HepG2 (cell line): ENCODE data around the gene HSD3B7. TPM values are rescaled to one million over a fixed set of nuclear protein-coding genes. Genes with fewer than 3 reads are reported as not detected.

ENCODE experiments used
- AGO1 ChIP-seq: fragments of 200-400 bp; formaldehyde crosslinking; IDR thresholded peaks from 2 replicates; pipeline ENCODE4 v1.6.1; 2017; ENCODE audit warnings: mild to moderate bottlenecking, low read depth, low read length, moderate library complexity; ENCODE audit not compliant: poor library complexity, severe bottlenecking
- BRD4 ChIP-seq: sonication (generic); formaldehyde crosslinking; IDR thresholded peaks from 2 replicates; pipeline ENCODE4 v1.4.0; 2020; ENCODE audit warnings: missing genetic modification reagents
- DPF2 ChIP-seq: sonication (generic); formaldehyde crosslinking; IDR thresholded peaks from 2 replicates; pipeline ENCODE4 v1.4.0; 2020; ENCODE audit warnings: mild to moderate bottlenecking, low read depth, missing genetic modification reagents, borderline replicate concordance
- EEA1 ChIP-seq: sonication (generic); formaldehyde crosslinking; IDR thresholded peaks from 2 replicates; pipeline ENCODE4 v1.5.1; 2020; ENCODE audit warnings: mild to moderate bottlenecking, missing genetic modification reagents, borderline replicate concordance
- KAT7 ChIP-seq: IDR thresholded peaks from 2 replicates; pipeline ENCODE4 v1.6.1; 2018; ENCODE audit warnings: borderline replicate concordance, missing compliant biosample characterization
- RARA ChIP-seq: IDR thresholded peaks from 2 replicates; pipeline ENCODE4 v1.6.1; 2016; ENCODE audit warnings: missing genetic modification reagents, missing compliant biosample characterization
- SNAPC2 ChIP-seq: sonication (generic); formaldehyde crosslinking; IDR thresholded peaks from 2 replicates; pipeline ENCODE4 v1.8.1; 2022; ENCODE audit warnings: mild to moderate bottlenecking, missing genetic modification reagents
- SPEN ChIP-seq: sonication (generic); formaldehyde crosslinking; IDR thresholded peaks from 2 replicates; pipeline ENCODE4 v1.5.1; 2020; ENCODE audit warnings: low read depth, mild to moderate bottlenecking, missing genetic modification reagents
- ZMYM2 ChIP-seq: sonication (generic); formaldehyde crosslinking; IDR thresholded peaks from 2 replicates; pipeline ENCODE4 v1.8.0; 2022; ENCODE audit warnings: mild to moderate bottlenecking, missing genetic modification reagents
- ZNF230 ChIP-seq: sonication (generic); formaldehyde crosslinking; IDR thresholded peaks from 2 replicates; pipeline ENCODE4 v1.4.0; 2020; ENCODE audit warnings: mild to moderate bottlenecking, missing genetic modification reagents
- ZNF713 ChIP-seq: sonication (generic); formaldehyde crosslinking; IDR thresholded peaks from 2 replicates; pipeline ENCODE4 v1.4.0; 2020; ENCODE audit warnings: mild to moderate bottlenecking, missing genetic modification reagents
- ZNF788 ChIP-seq: sonication (generic); formaldehyde crosslinking; IDR thresholded peaks from 2 replicates; pipeline ENCODE4 v1.5.0; 2020; ENCODE audit warnings: mild to moderate bottlenecking, missing genetic modification reagents, borderline replicate concordance
- ZNF878 ChIP-seq: sonication (generic); formaldehyde crosslinking; IDR thresholded peaks from 2 replicates; pipeline ENCODE4 v1.8.1; 2023; ENCODE audit warnings: mild to moderate bottlenecking, missing genetic modification reagents, moderate library complexity
- polyA plus RNA-seq, 8 experiments: library from polyadenylated mRNA; depleted of rRNA in 3 of 8; stranded (reverse) in 7 of 8; unstranded in 1 of 8; fragments of >200 nt; fragmentation: Illumina TruSeq in 4 of 8; extraction: Trizol in 4 of 8; gene quantifications; 2 replicates each; pipeline versions ENCODE4 v1.2.1 to v1.2.3, GENCODE V29; 2011 to 2016; ENCODE audit warnings: low read depth in 4 of 8, missing spikeins in 1 of 8, mixed read lengths in 1 of 8; ENCODE audit not compliant: insufficient read depth in 1 of 8
- total RNA-seq, 5 experiments: library from RNA; depleted of rRNA; stranded (reverse); fragments of >200 nt; fragmentation: Illumina TruSeq; extraction: Trizol; gene quantifications; 2 replicates each; pipeline ENCODE4 v1.2.3, GENCODE V29; 2016; ENCODE audit warnings: low read depth in 1 of 5
- TF ChIP-seq, protein P1 (sequence below): sonication (generic); formaldehyde crosslinking; IDR thresholded peaks from 2 replicates; pipeline ENCODE4 v1.4.0; 2020; ENCODE audit warnings: missing genetic modification reagents
- TF ChIP-seq, protein P2 (sequence below): IDR thresholded peaks from 2 replicates; pipeline ENCODE4 v1.6.1; 2016; ENCODE audit warnings: mild to moderate bottlenecking
- TF ChIP-seq, protein P3 (sequence below): sonication (generic); formaldehyde crosslinking; IDR thresholded peaks from 2 replicates; pipeline ENCODE4 v1.4.0; 2020; ENCODE audit warnings: low read depth, mild to moderate bottlenecking, missing genetic modification reagents
- TF ChIP-seq, protein P4 (sequence below): sonication (generic); formaldehyde crosslinking; IDR thresholded peaks from 2 replicates; pipeline ENCODE4 v1.4.0; 2020; ENCODE audit warnings: missing genetic modification reagents, borderline replicate concordance
- TF ChIP-seq, protein P5 (sequence below): sonication (generic); formaldehyde crosslinking; IDR thresholded peaks from 2 replicates; pipeline ENCODE4 v1.5.1; 2020; ENCODE audit warnings: missing genetic modification reagents, mild to moderate bottlenecking, borderline replicate concordance
- TF ChIP-seq, protein P6 (sequence below): IDR thresholded peaks from 2 replicates; pipeline ENCODE4 v1.6.1; 2012; ENCODE audit warnings: inconsistent platforms

HSD3B7 gene
- total and polyA plus RNA-seq, 2 of the 13 experiments (the other 11 are each of a cell fraction or from before 2014, with no cell fraction given) = 32.9 to 69.7 TPM

DNA sequence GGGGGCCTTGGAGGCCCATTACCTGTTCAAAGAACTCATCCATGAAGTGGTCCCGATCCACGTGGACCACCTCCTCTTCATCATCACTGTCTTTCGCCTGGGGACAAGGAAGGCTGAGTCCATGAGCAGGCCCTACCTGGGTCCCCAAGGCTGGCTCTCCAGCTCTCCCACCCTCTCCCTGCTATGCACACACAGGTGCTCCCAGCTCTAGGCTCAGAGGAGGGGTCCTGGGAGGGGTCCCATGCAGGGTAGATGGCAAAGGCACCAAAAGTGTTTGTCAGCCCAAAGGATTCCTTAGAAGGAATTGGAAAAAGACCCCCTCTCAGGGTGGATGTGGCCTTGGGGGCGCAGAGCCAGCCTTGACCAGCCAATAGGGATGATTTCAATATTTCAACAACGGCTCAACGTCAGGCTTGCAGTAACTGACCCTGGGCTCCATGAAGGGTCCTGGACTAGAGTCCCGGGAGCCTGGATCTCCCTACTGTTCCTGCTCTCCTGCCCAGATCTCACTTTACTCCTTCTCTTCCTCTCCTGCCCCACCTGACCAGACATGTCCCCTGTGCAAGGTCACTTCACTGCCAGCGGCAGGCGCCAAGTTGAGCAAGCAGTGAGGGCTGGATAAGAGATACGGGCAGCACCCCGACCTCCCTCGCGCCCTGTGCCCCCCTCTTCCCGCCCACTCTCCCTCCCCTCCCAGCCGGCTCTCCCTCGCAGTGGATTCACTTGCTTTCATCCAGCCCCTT, 16.7 kb downstream of the HSD3B7 start (continued):
- TF ChIP-seq, protein P1, sequence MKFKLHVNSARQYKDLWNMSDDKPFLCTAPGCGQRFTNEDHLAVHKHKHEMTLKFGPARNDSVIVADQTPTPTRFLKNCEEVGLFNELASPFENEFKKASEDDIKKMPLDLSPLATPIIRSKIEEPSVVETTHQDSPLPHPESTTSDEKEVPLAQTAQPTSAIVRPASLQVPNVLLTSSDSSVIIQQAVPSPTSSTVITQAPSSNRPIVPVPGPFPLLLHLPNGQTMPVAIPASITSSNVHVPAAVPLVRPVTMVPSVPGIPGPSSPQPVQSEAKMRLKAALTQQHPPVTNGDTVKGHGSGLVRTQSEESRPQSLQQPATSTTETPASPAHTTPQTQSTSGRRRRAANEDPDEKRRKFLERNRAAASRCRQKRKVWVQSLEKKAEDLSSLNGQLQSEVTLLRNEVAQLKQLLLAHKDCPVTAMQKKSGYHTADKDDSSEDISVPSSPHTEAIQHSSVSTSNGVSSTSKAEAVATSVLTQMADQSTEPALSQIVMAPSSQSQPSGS = peak; percentile 28; the same call in 1 of the 2 replicates
- TF ChIP-seq RARA (CRISPR knock-in tag) = peak; percentile 68
- TF ChIP-seq, protein P2, sequence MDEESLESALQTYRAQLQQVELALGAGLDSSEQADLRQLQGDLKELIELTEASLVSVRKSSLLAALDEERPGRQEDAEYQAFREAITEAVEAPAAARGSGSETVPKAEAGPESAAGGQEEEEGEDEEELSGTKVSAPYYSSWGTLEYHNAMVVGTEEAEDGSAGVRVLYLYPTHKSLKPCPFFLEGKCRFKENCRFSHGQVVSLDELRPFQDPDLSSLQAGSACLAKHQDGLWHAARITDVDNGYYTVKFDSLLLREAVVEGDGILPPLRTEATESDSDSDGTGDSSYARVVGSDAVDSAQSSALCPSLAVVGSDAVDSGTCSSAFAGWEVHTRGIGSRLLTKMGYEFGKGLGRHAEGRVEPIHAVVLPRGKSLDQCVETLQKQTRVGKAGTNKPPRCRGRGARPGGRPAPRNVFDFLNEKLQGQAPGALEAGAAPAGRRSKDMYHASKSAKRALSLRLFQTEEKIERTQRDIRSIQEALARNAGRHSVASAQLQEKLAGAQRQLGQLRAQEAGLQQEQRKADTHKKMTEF = peak; percentile 39; the same call in 1 of the 2 replicates
- no peak for TF ChIP-seq AGO1
- peak; percentile 67; the same call in 1 of the 2 replicates for TF ChIP-seq ZNF788 (CRISPR knock-in tag)
- no peak for TF ChIP-seq SNAPC2
- TF ChIP-seq KAT7 (CRISPR knock-in tag) = peak; percentile 60; the same call in 1 of the 2 replicates
- peak; percentile 69 for TF ChIP-seq ZMYM2
- TF ChIP-seq, protein P3, sequence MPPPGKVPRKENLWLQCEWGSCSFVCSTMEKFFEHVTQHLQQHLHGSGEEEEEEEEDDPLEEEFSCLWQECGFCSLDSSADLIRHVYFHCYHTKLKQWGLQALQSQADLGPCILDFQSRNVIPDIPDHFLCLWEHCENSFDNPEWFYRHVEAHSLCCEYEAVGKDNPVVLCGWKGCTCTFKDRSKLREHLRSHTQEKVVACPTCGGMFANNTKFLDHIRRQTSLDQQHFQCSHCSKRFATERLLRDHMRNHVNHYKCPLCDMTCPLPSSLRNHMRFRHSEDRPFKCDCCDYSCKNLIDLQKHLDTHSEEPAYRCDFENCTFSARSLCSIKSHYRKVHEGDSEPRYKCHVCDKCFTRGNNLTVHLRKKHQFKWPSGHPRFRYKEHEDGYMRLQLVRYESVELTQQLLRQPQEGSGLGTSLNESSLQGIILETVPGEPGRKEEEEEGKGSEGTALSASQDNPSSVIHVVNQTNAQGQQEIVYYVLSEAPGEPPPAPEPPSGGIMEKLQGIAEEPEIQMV = peak; percentile 40; the same call in 1 of the 2 replicates
- 0 out of 2 replicates have a peak, but pooled peaks have one; percentile 43 for TF ChIP-seq EEA1 (CRISPR knock-in tag)
- TF ChIP-seq, protein P4, sequence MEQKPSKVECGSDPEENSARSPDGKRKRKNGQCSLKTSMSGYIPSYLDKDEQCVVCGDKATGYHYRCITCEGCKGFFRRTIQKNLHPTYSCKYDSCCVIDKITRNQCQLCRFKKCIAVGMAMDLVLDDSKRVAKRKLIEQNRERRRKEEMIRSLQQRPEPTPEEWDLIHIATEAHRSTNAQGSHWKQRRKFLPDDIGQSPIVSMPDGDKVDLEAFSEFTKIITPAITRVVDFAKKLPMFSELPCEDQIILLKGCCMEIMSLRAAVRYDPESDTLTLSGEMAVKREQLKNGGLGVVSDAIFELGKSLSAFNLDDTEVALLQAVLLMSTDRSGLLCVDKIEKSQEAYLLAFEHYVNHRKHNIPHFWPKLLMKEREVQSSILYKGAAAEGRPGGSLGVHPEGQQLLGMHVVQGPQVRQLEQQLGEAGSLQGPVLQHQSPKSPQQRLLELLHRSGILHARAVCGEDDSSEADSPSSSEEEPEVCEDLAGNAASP (CRISPR knock-in tag) = 0 out of 2 replicates have a peak, but pooled peaks have one; percentile 55
- no peak for TF ChIP-seq ZNF878 (CRISPR knock-in tag)
- TF ChIP-seq BRD4 (CRISPR knock-in tag) = peak; percentile 58
- TF ChIP-seq DPF2 (CRISPR knock-in tag) = peak; percentile 58; the same call in 1 of the 2 replicates
- TF ChIP-seq ZNF713 (CRISPR knock-in tag) = no peak
- TF ChIP-seq ZNF230 (CRISPR knock-in tag) = peak; percentile 60; the same call in 1 of the 2 replicates
- TF ChIP-seq, protein P5, sequence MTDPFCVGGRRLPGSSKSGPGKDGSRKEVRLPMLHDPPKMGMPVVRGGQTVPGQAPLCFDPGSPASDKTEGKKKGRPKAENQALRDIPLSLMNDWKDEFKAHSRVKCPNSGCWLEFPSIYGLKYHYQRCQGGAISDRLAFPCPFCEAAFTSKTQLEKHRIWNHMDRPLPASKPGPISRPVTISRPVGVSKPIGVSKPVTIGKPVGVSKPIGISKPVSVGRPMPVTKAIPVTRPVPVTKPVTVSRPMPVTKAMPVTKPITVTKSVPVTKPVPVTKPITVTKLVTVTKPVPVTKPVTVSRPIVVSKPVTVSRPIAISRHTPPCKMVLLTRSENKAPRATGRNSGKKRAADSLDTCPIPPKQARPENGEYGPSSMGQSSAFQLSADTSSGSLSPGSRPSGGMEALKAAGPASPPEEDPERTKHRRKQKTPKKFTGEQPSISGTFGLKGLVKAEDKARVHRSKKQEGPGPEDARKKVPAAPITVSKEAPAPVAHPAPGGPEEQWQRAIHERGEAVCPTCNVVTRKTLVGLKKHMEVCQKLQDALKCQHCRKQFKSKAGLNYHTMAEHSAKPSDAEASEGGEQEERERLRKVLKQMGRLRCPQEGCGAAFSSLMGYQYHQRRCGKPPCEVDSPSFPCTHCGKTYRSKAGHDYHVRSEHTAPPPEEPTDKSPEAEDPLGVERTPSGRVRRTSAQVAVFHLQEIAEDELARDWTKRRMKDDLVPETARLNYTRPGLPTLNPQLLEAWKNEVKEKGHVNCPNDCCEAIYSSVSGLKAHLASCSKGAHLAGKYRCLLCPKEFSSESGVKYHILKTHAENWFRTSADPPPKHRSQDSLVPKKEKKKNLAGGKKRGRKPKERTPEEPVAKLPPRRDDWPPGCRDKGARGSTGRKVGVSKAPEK (CRISPR knock-in tag) = 0 out of 2 replicates have a peak, but pooled peaks have one; percentile 53
- TF ChIP-seq, protein P6, sequence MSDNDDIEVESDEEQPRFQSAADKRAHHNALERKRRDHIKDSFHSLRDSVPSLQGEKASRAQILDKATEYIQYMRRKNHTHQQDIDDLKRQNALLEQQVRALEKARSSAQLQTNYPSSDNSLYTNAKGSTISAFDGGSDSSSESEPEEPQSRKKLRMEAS = peak; percentile 34; the same call in 1 of the 2 replicates
- peak; percentile 48; the same call in 1 of the 2 replicates for TF ChIP-seq SPEN
